GM21717 (cell line): ENCODE measurements around the gene FAF1.

Source experiments
- ATAC-seq: cut with Tn5 transposase; IDR thresholded peaks from one replicate; pipeline ENCODE4 v1.9.1; 2021; ENCODE audit warnings: mild to moderate bottlenecking, moderate library complexity; ENCODE audit not compliant: unreplicated experiment

Gene FAF1

DNA sequence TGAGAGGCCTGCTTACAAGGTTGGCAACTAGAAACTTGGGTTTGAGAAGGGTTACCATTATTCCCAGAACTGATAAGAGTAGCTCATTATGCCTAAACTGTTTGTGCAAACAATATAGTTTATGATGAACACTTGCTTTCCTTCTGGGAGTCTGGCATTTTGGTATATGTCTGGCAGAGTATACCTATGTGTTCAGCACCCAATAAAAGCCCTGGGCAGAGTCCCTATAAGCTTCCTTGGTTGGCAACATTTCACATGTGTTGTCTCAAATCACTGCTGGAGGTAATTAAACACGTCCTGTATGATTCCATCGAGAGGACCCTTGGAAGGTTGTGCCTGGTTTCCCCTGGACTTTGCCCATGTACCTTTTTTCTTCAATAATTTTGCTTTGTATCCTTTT lies 497.1 kb downstream of the FAF1 start:
- ATAC-seq = no peak

DNA sequence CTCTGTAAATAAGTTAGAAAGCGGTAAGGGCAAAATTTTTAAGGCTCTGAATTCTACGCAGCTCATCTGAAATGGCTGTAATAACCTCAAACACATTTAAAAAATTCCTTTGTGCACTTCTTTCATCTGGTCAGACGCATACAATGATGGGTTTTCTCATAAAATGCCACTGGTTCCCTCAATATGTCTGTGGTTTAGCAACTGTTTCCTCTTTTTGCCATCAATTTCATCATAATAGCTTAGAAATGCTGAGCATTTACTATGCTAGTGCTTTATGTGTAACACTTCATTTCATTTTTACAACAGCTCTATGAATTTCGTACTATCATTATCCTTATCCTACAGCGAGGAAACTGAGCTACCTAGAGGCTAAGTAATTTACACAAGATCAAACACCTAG lies 501.6 kb downstream of the FAF1 start:
- no peak for ATAC-seq

DNA sequence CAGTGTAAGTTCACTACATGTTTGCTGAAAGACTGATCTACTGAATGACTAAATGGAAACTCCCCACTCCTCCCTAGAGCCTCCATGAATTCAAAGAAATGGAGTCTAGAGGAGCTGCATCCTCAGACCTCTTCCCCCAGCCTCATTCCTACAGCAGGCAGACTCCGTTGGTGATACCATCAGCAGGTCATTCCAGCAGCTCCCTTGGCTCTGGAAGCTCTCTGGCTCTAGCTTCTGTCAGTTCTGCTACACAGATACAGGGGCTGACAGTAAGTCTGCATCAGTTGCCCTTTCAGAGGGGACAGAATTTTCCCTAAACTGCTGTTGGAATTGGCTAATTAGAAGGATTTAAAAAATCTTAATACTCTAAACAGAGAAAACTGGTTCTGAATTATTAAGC lies 505.2 kb downstream of the FAF1 start:
- ATAC-seq = no peak

DNA sequence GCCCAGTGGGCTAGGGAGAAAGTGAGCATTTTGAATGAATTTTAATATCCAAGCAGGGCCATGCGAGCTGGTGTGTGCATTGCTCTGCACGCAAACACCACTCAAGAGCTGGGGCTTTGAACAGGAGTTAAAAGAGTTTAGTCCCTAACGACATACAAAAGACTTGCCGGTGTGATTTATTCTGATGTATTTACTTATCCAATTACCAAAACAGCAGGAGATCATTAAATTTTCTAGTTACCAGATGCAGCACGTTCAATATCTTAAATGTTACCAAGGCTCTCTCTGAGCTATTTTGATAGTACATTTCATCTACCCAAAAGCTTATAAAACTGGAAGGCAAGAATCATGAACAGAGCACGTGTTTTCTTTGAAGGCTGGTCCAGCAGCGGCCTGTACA lies 506.8 kb downstream of the FAF1 start:
- ATAC-seq = no peak

DNA sequence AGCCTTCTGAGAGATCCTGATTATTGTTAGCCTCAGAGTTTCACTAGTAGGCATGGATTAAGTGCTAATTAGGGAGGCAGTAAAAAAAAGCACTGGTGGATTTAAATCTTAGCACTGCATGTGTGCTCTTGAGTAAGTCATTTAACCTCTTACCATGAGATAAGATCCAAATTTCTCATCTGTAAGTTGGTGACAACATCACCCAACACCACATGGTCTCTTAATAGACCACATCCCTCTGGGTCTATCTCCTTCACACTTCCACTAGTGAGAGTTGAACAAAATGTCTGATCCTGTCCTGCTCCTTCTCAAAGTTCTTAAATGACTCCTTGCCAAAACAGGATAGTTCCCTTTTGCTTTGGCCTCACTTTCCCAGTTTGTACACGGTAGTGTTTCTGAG lies 507.4 kb downstream of the FAF1 start:
- ATAC-seq = no peak

DNA sequence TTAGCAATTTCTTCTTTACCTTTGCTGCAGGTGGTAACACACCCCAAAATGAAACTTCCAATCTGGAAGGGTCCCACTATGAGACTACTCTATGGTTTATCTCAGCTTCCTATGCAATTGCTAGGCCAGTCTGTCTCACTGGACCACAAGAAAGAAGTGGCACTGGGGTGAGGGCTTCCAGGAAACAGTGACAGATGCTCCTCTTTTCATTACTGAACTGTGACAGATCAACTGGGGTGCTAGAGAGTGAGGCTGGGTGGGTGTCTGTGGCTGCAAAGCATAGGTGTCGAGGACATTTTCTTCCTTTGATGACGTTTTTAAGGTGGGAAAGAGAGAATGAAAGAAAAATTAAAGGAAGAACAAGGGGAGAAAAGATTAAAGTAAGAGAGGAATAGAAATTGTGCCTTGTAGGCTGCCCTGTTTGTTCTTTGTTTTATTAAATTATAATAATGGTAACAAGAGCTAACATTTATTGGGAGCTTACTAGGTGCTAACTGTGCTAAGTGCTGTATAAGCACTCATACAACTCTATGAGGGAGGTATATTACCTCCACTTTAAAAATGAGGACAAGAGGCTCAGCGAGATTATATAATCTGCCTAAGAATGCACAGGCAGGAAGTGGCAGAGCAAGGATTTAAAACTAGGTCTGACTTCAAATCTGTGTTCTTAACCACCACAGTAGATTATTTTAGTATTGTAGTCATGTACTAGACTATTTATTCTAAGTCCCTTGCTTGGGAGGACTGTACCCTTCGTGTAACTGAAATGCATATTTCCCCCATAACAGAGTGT lies 509.0 kb downstream of the FAF1 start:
- no peak for ATAC-seq

DNA sequence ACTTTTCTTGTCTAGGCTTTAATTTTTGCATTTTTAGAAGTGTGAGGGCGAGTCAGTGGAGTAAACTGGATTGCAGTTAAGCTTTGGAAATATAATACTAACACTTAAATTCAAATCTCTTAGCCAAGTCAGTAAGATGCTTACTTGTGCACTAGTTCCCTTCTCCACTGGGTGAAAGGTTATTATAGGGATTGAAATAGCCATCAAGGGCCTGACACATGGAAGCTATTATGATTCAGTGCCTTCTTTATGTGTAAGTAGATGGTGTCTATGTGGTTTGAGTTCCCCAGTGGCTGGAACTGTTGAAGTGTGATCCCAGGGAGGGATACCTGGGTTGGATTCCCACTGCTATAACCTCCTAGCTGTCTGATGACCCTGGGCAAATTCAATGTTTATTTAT lies 512.1 kb downstream of the FAF1 start:
- no peak for ATAC-seq

DNA sequence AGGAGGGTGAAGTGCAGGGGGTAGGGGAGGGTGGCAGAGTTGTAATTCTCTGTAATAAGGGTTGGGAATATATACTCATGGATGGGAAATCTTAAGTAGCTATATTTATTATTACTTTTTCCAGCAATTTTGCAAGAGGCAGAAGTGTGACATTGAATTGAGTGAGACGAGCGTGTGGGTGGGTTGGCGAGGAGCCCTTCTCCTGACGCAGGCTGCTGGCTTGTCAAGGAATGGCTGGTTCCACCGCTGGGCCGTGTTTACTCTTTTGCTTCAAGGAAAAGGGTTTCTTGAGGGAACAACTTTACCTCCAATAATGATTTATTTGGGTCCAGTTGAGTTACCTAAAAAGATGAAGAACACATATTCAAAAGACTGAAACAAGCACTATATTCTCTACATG lies 518.9 kb downstream of the FAF1 start:
- no peak for ATAC-seq

DNA sequence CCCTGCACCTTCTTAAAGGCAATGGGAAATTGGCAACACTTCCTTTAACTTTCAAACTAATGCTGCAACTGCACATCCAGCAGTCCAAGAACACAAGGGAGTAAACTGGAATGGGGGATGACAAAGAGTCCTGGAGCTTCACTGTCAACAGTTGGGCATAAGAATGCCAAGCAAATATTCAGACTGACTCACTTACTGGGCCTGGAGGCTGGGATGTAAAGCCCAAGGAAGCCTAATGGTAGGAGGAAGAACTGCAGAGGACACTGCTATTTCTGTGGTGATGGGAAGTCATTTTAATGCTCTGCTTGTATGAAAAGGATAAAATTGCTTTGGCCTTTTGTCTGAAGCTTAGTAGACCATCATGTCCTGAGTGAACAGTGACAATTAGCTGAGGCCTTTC lies 521.1 kb downstream of the FAF1 start:
- ATAC-seq = no peak

DNA sequence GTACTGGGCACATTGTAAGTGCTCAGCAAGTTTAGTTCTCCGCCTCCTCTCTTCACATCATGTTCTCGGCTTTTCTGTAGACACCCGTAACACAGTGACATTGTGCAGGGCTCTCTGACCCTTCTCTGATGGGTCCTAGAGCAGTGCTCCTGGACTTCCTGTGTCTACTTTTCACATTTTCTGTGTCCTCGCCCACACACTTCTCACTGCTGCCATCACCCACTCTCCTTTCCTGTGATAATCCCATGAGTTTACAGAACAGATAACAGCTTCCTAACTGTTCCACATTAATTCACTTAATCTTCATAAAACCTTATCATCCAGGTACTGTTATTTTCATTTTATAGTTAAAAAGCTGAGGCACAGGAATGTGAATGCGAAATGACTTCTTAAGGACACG lies 523.6 kb downstream of the FAF1 start:
- ATAC-seq = no peak

DNA sequence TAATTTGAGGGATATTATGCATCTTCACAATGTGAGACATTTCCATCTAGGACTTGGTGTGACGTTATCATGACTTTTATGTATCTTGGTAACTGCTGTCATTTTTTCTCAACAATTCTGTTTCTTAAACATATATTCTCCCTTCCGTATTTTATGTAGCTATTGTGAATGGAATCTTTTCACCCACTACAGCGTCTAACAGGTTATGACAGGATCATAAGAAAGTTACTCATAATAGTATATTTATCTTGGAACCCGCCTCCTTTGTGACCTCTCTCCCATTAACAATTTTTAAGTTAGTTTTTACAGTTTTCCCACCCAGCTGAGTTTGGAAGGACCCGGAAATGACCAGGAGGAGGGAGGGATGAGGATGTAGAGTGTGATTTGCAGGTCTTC lies 530.1 kb downstream of the FAF1 start:
- no peak for ATAC-seq

DNA sequence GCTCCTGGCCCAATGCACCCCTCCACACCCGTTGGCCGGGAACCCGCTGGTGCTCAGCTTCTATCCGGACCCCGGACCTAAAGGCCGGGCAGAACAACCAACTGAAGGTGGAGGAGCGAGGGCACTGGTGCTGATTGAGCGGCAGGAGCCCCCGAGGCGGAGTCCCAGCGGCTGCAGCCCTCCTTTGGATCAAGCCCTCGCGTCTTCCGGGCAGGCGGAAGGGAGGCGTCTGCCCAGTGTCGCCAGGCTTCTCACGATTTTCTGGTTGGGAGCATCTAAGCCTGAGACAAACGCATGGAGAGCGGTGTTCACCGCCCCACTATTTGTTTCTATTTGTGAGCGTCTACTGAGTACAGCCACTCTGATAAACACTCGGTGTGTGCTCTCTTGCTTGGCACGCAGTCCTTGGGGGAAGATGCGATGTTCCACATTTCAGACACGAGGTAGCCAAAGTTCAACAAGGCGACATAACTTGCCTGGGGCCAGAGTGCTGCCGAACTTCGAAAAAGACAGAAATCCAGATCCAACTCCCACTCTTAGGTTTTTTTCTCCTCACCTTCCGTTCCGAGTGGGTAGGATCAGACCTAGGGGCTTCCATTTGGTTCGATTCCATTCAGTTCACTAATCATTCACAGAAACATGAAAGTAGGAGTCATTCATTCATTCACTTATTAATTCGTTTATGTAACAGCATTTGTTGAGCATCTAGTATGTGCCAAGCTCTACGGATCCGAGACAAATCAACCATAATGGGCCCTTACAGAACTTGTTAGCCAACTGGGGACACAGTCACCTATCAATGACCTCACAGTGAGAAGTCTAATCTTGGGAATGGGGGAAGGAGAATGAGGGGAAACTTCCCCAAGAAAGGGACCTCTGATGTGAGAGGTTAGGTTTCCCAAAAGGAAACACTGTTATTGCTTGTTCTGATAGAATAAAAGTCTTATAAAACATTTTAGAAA lies 532.0 kb downstream of the FAF1 start:
- no peak for ATAC-seq

DNA sequence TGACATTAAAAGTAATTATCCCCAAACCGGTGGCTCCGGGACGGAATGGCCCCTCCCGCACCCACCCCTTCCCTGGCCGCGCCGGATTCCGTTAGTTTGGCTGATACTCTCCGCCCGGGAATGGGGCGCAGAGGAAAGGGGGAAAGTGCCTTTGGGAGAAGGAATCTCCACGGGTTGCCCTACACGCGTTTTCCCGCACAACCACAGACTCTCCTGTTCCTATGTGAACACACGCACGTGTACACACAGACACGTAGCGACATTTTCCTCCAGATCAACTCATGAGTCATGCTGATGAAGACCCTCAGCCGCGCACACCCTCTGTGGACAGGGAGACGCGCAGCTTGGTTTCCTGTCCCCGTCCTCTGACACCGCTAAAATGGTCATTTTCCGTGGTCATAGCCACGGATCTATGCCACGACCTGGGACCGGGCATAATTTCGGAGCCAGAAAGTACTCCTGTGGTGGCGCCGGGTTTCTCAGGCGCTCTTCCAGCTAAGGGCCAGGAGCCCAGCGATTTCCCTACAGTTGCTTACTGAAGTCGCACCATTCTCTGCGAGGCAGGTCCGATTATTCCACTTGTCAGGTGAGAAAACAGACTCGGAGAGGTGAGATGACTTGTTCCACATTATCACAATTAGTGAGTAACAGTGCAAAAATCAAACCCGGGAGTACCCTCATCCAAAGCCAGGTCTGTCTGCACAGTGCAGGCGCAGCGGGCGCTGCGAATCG lies 532.8 kb downstream of the FAF1 start:
- no peak for ATAC-seq

DNA sequence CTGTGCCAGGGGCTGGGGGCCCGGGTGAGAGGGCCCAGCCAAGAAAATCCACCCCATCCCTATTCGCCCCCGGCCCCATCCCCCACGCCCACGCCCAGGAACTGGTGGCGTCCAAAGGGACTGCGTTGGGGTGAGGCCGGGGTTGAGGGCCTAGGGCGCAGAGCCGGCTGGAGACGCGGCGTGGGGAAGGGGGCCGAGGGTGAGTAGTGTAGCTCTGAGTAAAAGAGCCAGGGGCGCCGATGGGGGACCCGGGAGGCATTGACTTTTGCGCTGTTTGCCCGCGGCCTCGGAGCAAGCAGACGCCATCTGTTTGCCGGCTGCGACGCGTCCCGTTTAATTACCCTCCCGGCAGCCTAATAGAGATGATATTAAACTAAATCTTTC lies 533.4 kb downstream of the FAF1 start:
- no peak for ATAC-seq

DNA sequence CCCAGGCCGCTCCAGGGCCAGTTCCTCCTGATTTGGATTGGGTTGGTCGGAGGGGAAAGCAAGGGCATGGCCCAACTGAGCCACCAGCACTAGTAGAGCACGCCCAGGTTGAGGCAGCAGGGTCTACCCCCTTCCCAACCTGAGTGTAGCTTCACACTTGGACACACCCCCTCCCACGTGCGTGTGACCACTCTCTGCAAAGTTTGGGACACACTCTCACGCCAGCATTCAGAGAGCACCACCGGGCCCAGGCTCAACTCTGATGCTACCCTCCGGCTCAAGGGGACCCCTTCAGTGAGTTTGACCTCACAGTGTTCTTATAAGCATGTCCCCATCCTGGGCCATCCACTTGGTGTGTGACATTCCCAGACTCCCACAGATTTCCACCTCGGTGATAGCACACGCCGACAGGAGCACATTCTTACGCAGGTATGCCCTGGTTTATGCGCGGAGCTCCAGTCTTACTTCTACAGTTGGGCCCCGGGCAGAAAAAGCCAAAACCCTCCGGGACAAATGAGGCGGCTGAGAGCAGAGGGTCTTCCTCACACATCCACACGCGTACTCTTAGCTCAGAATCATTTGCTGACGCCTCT lies 533.9 kb downstream of the FAF1 start:
- no peak for ATAC-seq

DNA sequence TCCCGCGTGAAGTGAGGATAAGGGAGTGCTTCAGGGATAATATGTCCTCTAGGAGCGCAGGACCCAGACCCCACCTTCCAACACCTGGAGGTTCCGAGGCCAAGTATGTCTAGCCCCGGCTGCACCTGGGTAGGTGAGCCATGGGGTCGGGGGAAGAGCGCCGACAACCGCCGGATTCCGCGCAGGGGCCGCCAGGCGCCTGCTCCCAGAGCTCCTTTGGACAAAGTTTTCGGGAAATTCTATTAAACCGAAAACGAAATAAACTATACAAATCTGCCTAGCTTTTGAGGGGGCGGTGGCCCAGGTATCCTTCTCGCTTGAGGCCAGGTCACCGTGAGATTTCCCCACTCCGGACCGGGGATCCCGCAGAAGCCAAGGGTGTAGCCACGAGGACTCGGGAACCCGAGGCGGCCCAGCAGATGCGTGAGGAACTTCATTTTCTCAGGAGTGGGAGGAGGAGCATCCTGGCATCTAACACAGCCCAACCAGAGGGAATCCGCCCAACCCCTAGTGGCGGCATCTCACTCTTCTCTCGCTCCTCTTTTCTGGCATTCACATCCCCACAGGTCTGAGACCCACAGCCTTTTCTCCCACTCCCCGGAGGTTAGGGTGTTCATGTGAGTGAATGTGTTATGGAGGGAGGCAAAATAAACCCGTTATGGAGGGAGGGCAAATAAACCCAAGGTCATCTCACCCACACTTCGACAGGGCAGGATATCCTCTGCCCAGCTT lies 534.5 kb downstream of the FAF1 start:
- ATAC-seq = no peak

DNA sequence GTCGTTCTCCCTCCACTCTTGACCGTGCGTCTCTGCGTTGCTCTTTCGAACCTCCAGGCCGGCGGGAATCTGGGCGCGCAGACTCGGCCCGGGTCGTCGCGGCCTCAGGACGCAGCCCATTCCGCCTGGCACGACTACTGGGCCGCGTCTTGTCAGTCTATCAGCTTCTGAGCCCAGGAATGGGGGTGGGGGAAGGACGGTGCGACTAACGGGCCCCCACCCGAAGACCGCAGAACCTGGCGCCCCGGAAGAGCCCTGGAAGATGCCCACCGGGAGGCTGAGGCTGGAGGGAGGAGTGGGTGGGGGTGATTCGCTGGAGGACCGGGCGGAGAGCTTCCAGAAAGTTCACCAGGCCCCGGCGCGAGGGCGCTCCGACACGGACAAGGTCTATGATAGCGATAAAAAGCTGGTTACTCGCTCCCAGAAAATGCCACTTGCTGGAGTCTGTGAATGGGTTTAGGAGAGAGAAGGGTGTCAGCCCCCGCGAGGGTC lies 535.1 kb downstream of the FAF1 start:
- no peak for ATAC-seq

DNA sequence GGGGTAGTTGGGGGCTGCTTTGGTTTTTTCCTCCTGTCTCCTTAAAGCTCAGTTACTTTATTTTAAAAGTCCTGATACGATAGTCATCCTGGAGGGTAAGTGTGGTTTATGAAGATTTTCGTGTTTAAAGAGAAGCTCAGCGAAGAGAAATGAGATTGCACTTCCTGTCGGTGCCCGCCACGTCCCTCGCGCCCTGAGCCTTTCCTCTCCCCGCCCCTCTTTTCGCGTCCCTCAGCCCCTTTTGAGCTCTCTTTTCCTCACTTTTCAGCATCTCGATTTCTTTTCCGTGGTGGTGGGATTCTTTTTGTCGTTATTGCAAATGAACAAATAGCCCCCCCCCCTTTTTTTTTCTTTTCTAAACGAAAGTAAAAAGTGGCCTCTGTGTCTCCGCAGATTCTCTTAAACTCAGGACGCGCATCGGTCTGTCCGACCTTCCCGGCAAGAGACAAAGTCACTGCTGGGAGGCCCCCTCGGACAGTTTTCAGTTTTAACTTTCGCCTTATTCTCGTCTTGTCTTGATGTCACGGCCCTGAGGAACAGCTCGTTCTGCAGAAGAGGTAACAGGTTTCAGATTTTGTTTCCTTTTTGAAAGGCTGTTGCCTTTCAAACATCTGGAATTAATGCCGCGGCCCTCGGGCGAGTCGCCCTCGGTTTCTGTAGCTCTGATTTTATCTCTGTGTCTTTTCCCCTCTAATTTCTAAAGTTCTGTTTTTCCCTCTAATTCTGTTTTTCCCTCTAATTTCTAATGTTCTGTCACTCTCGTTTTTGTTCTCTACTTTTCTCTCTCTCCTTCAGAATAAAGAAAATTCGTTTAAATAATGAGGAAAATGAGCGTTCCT lies 535.8 kb downstream of the FAF1 start:
- peak; percentile 62 for ATAC-seq

DNA sequence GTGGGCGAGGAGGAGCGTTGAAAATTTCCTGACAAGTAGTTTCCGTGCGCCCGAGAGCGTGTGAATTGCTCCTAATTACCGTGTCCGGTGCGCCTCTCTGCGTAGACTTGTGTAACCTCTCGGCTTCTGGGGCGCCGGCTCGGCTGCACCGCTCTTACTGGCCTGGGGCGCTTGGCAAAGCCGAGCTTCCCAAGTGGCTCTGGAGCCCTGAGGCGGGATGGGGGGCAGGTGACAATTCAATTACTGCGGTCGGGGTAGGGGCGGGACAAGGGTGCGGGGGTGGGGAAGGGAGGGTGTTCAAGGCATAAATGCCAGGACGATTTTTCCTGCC lies 536.4 kb downstream of the FAF1 start:
- no peak for ATAC-seq
